Thyroid gland (tissue), 4 donors: ENCODE measurements around the gene KCNJ5. TPM values are rescaled to one million over a fixed set of nuclear protein-coding genes. Genes with fewer than 3 reads are reported as not detected.

Source experiments
- DNase-seq, 2 donors: peaks; one replicate each; pipeline ENCODE4 v3.0.0-alpha.2; 2019
- H3K27ac ChIP-seq, 3 donors: fragments of 200-600 bp; sonication (generic); 1 replicate in 2 of 3; 2 replicates in 1 of 3; pipeline ENCODE4 v1.5.1; 2016 to 2019; ENCODE audit warnings: mild to moderate bottlenecking in 1 of 3, moderate library complexity in 1 of 3
- H3K27me3 ChIP-seq: fragments of 200-600 bp; sonication (generic); one replicate; pipeline ENCODE4 v1.5.1; 2019
- H3K36me3 ChIP-seq, 2 donors: fragments of 200-600 bp; sonication (generic); one replicate each; pipeline ENCODE4 v1.5.1; 2016 to 2019
- H3K4me1 ChIP-seq, 2 donors: fragments of 200-600 bp; sonication (generic); one replicate each; pipeline ENCODE4 v1.5.1; 2017 to 2019
- H3K4me3 ChIP-seq, 3 donors: fragments of 200-600 bp; sonication (generic); replicated peaks in 1 of 3; 1 replicate in 2 of 3; 2 replicates in 1 of 3; pipeline ENCODE4 v1.5.1; 2016; ENCODE audit warnings: mild to moderate bottlenecking in 1 of 3
- H3K9me3 ChIP-seq: fragments of 200-600 bp; sonication (generic); one replicate; pipeline ENCODE4 v1.5.1; 2017
- CTCF ChIP-seq, 6 experiments: fragments of 200-600 bp in 3 of 6; fragments of 450-650 bp in 3 of 6; sonication (generic) in 3 of 6; IDR thresholded peaks; one replicate each; pipeline ENCODE4 v1.5.1; 2016 to 2019; ENCODE audit warnings: antibody characterized with exemption in 6 of 6, mild to moderate bottlenecking in 2 of 6, inconsistent platforms in 1 of 6, moderate library complexity in 1 of 6
- POLR2A ChIP-seq, 2 donors: fragments of 450-650 bp; IDR thresholded peaks; one replicate each; pipeline ENCODE4 v1.6.1; 2017; ENCODE audit warnings: antibody characterized with exemption in 2 of 2, mild to moderate bottlenecking in 2 of 2, moderate library complexity in 1 of 2
- WGBS, 2 donors: methylation state at CpG; one replicate each; pipeline ENCODE4 v1.1.5; 2017; 5-methylcytosine and 5-hydroxymethylcytosine counted together
- intact Hi-C: fragments of 100-400 bp; cut with DNase I; formaldehyde crosslinking; loops from one replicate; pipeline ENCODE4 v1.15.1; 2023
- total RNA-seq, 4 donors: library from RNA; depleted of rRNA; stranded (reverse); fragments of >200 nt; gene quantifications; one replicate each; pipeline ENCODE4 v1.2.3, GENCODE V29; 2016

Gene KCNJ5
- total RNA-seq, 4 donors from 2014 or later: 0.40 to 2.7 (median 1.2) TPM

DNA sequence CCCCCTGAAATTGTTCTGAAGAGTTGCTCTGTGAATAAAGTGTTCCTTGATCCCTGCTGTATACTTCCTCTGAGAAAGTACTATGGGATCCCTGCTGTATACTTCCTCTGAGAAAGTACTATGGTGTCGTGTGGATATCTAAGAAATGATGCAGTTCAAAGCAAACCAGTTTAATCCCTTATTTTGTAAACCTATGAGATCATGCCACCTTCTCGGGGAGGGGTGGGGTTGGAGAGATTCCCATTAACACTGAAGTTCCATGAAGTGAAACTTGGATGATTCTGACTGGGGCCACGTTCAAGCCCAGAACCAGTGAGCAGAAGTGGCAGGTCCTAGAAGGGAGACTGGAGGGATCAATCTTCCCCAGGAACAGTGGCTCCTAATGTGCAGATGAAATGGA lies 64.5 kb downstream of the KCNJ5 start:
- TF ChIP-seq POLR2A (IDR thresholded peaks at IDR 0.05) (no peak), CTCF (IDR thresholded peaks at IDR 0.05) (no peak)
- H3K36me3 ChIP-seq: no peaks in the 10 kb centered on the region
- H3K4me3 ChIP-seq: no peak overlapping the region
- no peak overlapping the region for H3K27ac ChIP-seq
- WGBS, 2 donors: 56 to 75% methylated on average over 3 of the region's 3 CpGs
- H3K27me3 ChIP-seq: no peaks in the 10 kb centered on the region
- no peaks in the 10 kb centered on the region for H3K9me3 ChIP-seq
- DNase-seq: no peak
- intact Hi-C loops: no loop called here
- H3K4me1 ChIP-seq: no peaks in the 10 kb centered on the region

DNA sequence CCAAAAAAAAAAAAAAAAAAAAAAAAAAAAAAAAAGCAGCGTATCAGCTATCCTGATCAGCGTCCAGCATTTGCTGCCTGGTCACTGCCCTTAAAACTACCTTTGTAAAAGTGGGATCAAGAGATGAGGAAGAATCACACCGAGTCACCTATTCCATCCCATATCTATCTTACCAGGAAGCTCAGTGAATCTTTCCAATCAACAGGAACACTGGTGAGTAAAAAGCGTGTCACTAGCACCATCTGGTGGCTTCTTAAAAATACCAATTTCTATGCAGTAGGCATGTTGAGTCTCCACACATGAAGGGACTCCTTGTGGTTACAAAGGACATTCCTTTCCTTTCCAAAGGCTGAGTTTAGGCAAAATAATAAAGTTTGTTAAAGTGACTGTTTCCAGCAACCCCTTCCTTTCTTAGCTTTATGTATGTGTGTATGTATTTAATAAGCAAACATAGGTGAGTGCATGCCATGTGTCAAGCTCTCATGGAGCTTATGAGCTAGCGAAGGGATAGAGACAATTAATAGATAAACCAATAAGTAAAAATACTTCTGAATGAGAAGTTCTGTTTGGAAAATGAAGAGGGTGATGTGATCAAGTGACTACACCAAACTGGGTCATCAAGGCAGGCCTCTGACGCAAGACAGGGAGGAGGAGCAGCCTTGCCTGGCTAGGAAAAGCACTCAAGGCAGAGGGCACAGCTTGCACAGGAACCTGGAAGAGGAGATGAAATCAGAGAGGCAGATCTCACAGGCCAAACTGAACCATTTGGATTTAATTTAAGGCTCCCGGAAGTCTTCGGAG lies 65.4 kb downstream of the KCNJ5 start:
- DNase-seq: peak; percentile 30 to 36
- Histone ChIP-seq H3K27me3 (no peaks in the 10 kb centered on the region), H3K36me3 (no peaks in the 10 kb centered on the region), H3K9me3 (no peaks in the 10 kb centered on the region), H3K4me1 (no peaks in the 10 kb centered on the region), H3K27ac (no peak overlapping the region), H3K4me3 (no peak overlapping the region)
- intact Hi-C loops: no loop called here
- WGBS, 2 donors: 48 to 51% methylated on average over 8 of the region's 8 CpGs
- TF ChIP-seq POLR2A (IDR thresholded peaks at IDR 0.05) (no peak), CTCF (IDR thresholded peaks at IDR 0.05) (peak in 5 of 6 experiments; percentile 58 to 98 (median 92))

GRCh38 chr11:128957202-128957482 lies 66.0 kb downstream of the KCNJ5 start:
- no peaks in the 10 kb centered on the region for H3K4me1 ChIP-seq
- no peaks in the 10 kb centered on the region for H3K9me3 ChIP-seq
- intact Hi-C loops: no loop called here
- no peak for TF ChIP-seq CTCF (IDR thresholded peaks at IDR 0.05)
- no peak for TF ChIP-seq POLR2A (IDR thresholded peaks at IDR 0.05)
- no peak for DNase-seq
- 85 to 88% methylated on average over 8 of the region's 8 CpGs for WGBS, 2 donors
- H3K27ac ChIP-seq: no peak overlapping the region
- H3K4me3 ChIP-seq: no peak overlapping the region
- H3K27me3 ChIP-seq: no peaks in the 10 kb centered on the region
- no peaks in the 10 kb centered on the region for H3K36me3 ChIP-seq

GRCh38 chr11:128961645-128962044 lies 70.5 kb downstream of the KCNJ5 start:
- TF ChIP-seq CTCF (IDR thresholded peaks at IDR 0.05) (no peak), POLR2A (IDR thresholded peaks at IDR 0.05) (no peak)
- Histone ChIP-seq H3K36me3 (no peaks in the 10 kb centered on the region), H3K27me3 (no peaks in the 10 kb centered on the region), H3K4me3 (no peak overlapping the region), H3K4me1 (no peaks in the 10 kb centered on the region), H3K9me3 (no peaks in the 10 kb centered on the region), H3K27ac (no peak overlapping the region)
- WGBS, 2 donors: 88 to 93% methylated on average over 2 of the region's 2 CpGs
- DNase-seq: no peak
- intact Hi-C loops: no loop called here

DNA sequence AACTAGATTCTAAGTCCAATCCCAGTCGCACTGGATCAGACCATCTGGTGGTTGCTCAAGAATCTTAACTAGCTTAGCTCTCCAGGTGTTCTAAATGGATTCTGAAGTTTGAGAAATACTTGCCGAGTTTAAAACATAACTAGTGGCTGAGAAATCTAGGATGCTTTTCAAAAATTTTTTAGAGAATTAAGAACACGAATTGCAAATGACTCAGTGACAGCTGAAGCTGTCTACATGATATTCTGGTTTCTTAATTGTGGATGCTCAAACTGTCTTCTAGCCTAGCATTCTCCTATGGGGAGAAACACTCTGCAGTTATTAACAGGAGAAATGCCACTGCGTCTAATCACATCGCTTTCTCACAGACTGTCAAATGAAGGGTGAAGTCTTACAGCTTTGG lies 71.7 kb downstream of the KCNJ5 start:
- intact Hi-C loops: no loop called here
- H3K36me3 ChIP-seq: no peaks in the 10 kb centered on the region
- 96 to 99% methylated on average over 5 of the region's 5 CpGs for WGBS, 2 donors

More for the DNA sequence above, 71.7 kb downstream of the KCNJ5 start:
- TF ChIP-seq CTCF (IDR thresholded peaks at IDR 0.05): no peak
- TF ChIP-seq POLR2A (IDR thresholded peaks at IDR 0.05): no peak
- no peaks in the 10 kb centered on the region for H3K27me3 ChIP-seq
- no peak overlapping the region for H3K4me3 ChIP-seq
- H3K27ac ChIP-seq: no peak overlapping the region
- no peaks in the 10 kb centered on the region for H3K4me1 ChIP-seq
- no peak for DNase-seq
- H3K9me3 ChIP-seq: no peaks in the 10 kb centered on the region
